Progenitor cell of endocrine pancreas (in vitro differentiated cells): ENCODE measurements around the gene FAM236B. TPM values are rescaled to one million over a fixed set of nuclear protein-coding genes. Genes with fewer than 3 reads are reported as not detected.
"Not testable (repeated sequence)": the region's sequence is repeated elsewhere in the genome, so short reads cannot be mapped to it uniquely, and the experiment has no call there.

Experiments used
- DNase-seq: peaks from one replicate; pipeline ENCODE4 v3.0.0; 2021; ENCODE audit warnings: low spot score; ENCODE audit not compliant: unreplicated experiment
- H3K27ac Mint-ChIP-seq: 2 replicates; pipeline ENCODE4 v1.8.0; 2021; ENCODE audit warnings: mild to moderate bottlenecking, moderate library complexity, mixed read lengths
- H3K27me3 Mint-ChIP-seq: 2 replicates; pipeline ENCODE4 v1.8.0; 2021; ENCODE audit warnings: mixed read lengths
- H3K36me3 Mint-ChIP-seq: 2 replicates; pipeline ENCODE4 v1.8.0; 2022; ENCODE audit warnings: mixed read lengths; ENCODE audit not compliant: insufficient read depth
- H3K4me1 Mint-ChIP-seq: 2 replicates; pipeline ENCODE4 v1.8.0; 2021; ENCODE audit warnings: low read depth, mixed read lengths
- H3K4me3 Mint-ChIP-seq: 2 replicates; pipeline ENCODE4 v1.8.0; 2021; ENCODE audit warnings: low read depth, mild to moderate bottlenecking, moderate library complexity, mixed read lengths
- H3K9me3 Mint-ChIP-seq: 2 replicates; pipeline ENCODE4 v1.8.0; 2021; ENCODE audit warnings: low read depth, mixed read lengths
- total RNA-seq: library from RNA; stranded (reverse); gene quantifications from 2 replicates; pipeline ENCODE4 v1.2.1, GENCODE V29; 2021
- TF ChIP-seq, protein P1 (sequence below): fragments of 200-600 bp; sonication (generic); IDR thresholded peaks from one replicate; pipeline ENCODE4 v1.5.0; 2021; ENCODE audit warnings: antibody characterized with exemption, mild to moderate bottlenecking; ENCODE audit not compliant: unreplicated experiment

The FAM236B gene
- total RNA-seq, 1 donor from 2014 or later: not detected

- Mint-ChIP-seq H3K27ac (no peak overlapping the region), H3K9me3 (peaks cover 45% of the 10 kb centered on the region), H3K27me3 (peaks cover 14% of the 10 kb centered on the region)
These were observed 46.9 kb downstream of the FAM236B start for GRCh38 chrX:72735561-72735960.

DNA sequence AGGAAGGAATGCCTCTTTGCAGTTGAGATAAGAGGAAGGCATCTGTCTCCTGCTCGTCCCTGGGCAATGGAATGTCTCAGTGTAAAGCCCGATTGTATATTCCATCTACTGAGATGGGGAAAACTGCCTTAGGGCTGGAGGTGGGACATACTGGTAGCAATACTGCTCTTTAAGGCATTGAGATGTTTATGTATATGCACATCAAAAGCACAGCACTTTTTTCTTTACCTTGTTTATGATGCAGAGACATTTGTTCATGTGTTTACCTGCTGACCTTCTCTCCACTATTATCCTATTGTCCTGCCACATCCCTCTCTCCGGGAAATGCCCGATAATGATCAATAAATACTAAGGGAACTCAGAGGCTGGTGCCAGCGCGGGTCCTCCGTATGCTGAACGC lies 48.8 kb downstream of the FAM236B start:
- peaks cover 43% of the 10 kb centered on the region for H3K9me3 Mint-ChIP-seq
- not testable (repeated sequence) for H3K4me3 Mint-ChIP-seq, H3K27ac Mint-ChIP-seq, H3K36me3 Mint-ChIP-seq, DNase-seq, H3K4me1 Mint-ChIP-seq
- H3K27me3 Mint-ChIP-seq: peaks cover 14% of the 10 kb centered on the region

More at GRCh38 chrX:72735561-72735960, 46.9 kb downstream of the FAM236B start:
- Mint-ChIP-seq H3K4me1 (peaks cover 2% of the 10 kb centered on the region), H3K4me3 (no peak overlapping the region), H3K36me3 (no peaks in the 10 kb centered on the region)
- DNase-seq: no peak
- TF ChIP-seq, protein P1, sequence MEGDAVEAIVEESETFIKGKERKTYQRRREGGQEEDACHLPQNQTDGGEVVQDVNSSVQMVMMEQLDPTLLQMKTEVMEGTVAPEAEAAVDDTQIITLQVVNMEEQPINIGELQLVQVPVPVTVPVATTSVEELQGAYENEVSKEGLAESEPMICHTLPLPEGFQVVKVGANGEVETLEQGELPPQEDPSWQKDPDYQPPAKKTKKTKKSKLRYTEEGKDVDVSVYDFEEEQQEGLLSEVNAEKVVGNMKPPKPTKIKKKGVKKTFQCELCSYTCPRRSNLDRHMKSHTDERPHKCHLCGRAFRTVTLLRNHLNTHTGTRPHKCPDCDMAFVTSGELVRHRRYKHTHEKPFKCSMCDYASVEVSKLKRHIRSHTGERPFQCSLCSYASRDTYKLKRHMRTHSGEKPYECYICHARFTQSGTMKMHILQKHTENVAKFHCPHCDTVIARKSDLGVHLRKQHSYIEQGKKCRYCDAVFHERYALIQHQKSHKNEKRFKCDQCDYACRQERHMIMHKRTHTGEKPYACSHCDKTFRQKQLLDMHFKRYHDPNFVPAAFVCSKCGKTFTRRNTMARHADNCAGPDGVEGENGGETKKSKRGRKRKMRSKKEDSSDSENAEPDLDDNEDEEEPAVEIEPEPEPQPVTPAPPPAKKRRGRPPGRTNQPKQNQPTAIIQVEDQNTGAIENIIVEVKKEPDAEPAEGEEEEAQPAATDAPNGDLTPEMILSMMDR: no peak

Other genes starting within 250 kb of the FAM236B start
- gene HDAC8, start 209.8 kb downstream of the FAM236B start, total RNA-seq: 37.6 and 38.4 TPM in 2 replicates
- 10.8 and 11.8 TPM in 2 replicates for gene PHKA1, start 68.4 kb downstream of the FAM236B start, total RNA-seq
- gene DMRTC1B, start 5.8 kb downstream of the FAM236B start, total RNA-seq: 6.3 and 8.1 TPM in 2 replicates
- not detected in 2 replicates for gene FAM236D, start 25.6 kb upstream of the FAM236B start, total RNA-seq
- not detected in 2 replicates for gene FAM236C, start 130.0 kb upstream of the FAM236B start, total RNA-seq
- gene FAM236A, start 155.5 kb upstream of the FAM236B start, total RNA-seq: not detected in 2 replicates
- gene DMRTC1, start 161.2 kb upstream of the FAM236B start, total RNA-seq: 0.60 and 1.8 TPM in 2 replicates
- not detected in 2 replicates for gene PABPC1L2B, start 220.3 kb upstream of the FAM236B start, total RNA-seq